ENCODE measurements around the gene DYNLRB2.

The DYNLRB2 gene

DNA sequence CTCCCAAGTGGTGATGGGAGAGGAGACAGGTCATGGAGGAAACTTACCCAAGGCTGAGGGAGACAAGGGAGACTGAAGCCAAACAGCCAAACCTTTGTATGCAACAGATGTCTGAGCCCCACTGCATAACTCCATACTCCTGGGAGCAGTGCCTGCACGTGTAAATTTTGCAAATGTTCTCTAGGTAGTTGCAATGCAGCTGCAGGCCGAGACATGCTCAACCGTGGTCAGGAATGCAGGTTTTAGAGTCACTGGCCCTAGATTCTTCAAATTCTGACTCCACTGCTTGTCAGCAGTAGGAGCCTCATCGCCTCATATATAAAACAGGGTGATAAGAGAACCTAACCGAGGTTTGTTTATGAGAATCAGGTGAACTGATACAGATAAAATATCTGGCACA lies 11.5 kb downstream of the DYNLRB2 start:
- DNase-seq (ENCODE audit: low read depth): no peak

GRCh38 chr16:80554033-80554432 lies 13.2 kb downstream of the DYNLRB2 start:
- no peak for DNase-seq (ENCODE audit: low read depth)

- no peak for DNase-seq (ENCODE audit: low read depth)
These were observed 15.7 kb downstream of the DYNLRB2 start for GRCh38 chr16:80556481-80556880.

GRCh38 chr16:80557037-80557436 lies 16.2 kb downstream of the DYNLRB2 start:
- no peak for DNase-seq (ENCODE audit: low read depth)

- no peak for DNase-seq (ENCODE audit: low read depth)
These were observed 18.6 kb downstream of the DYNLRB2 start for GRCh38 chr16:80559369-80559768.

DNA sequence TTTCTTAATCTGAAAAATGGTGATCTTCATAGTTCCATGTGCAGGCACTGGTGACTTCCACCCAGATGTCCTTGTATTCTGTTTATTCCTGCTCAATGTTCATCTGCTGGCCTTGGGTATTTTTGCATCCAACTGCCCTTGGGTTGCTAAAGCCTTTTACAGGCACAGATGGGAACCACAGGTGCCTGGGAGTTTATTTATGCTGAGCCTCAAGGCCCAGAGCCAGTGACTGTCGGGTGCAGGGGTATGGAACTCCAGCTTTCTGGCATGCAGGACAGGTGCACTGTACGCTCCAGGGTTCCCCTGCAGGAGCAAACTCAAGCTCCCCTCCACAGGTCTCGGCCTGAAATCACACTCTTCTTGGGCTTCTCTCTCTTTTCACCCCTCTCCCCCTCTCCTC lies 22.3 kb downstream of the DYNLRB2 start:
- DNase-seq (ENCODE audit: low read depth): no peak

DNA sequence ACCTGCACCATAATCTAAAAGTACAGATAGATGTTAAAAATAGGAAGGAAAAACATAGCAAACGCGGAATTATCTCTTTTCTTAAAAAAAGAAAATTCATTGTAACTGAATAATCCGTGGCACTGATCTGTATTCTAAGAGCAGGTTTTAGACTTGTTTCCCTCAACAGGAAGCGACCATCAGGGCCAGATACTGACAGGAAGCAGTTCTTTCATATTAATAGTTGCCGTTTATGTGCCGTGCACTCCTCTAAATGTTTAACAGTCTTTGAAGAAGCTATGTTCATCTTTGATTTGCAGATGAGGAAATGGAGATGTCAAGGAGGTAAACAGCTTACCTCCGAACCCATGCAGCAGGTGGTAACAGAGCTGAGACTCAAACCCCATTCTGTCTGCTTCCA lies 23.6 kb downstream of the DYNLRB2 start:
- no peak for DNase-seq (ENCODE audit: low read depth)

GRCh38 chr16:80569440-80570105 lies 28.8 kb downstream of the DYNLRB2 start:
- no peak for DNase-seq (ENCODE audit: low read depth)

- no peak for DNase-seq (ENCODE audit: low read depth)
These were observed 29.3 kb downstream of the DYNLRB2 start for GRCh38 chr16:80570106-80570478.

GRCh38 chr16:80573700-80574120 lies 32.9 kb downstream of the DYNLRB2 start:
- DNase-seq (ENCODE audit: low read depth): no peak

DNA sequence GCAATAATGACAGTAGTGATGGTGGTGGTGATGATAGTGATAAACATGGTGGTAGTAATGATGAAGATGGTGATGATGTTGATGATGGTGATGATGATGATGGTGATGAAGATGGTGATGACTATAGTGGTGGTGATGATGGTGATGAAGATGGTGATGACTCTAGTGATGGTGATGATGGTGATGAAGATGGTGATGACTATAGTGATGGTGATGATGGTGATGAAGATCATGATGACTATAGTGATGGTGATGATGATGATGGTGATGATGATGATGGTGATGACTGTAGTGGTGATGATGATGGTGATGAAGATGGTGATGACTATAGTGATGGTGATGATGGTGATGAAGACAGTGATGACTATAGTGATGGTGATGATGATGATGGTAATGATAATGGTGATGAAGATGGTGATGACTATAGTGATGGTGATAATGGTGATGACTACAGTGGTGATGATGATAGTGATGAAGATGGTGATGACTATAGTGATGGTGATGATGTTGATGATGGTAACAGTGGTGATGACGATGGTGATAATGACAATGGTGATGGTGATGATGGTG lies 35.6 kb downstream of the DYNLRB2 start:
- no peak for DNase-seq (ENCODE audit: low read depth)

GRCh38 chr16:80577485-80578280 lies 36.9 kb downstream of the DYNLRB2 start:
- DNase-seq (ENCODE audit: low read depth): no peak

- DNase-seq (ENCODE audit: low read depth): no peak
These were observed 39.5 kb downstream of the DYNLRB2 start for GRCh38 chr16:80580109-80580832.

DNA sequence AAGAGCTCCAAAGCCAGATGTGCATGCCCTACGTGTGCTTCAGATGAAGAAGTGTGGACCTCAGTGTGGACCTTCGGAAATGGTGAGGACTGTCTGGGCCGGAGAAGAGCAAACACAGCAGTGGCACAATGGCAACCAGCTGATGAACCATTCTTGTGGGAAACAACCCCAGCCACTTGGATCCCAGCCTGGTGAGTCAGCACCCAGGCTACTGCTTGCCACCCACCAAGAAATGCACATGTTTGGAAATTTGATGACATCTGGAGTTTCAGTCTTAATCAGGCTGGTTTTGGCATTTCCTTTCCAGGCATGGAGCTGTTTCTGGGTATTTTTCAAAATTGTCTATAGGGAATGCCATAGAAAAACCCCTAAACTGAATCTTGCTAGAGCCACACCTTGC lies 42.7 kb downstream of the DYNLRB2 start:
- DNase-seq (ENCODE audit: low read depth): no peak

DNA sequence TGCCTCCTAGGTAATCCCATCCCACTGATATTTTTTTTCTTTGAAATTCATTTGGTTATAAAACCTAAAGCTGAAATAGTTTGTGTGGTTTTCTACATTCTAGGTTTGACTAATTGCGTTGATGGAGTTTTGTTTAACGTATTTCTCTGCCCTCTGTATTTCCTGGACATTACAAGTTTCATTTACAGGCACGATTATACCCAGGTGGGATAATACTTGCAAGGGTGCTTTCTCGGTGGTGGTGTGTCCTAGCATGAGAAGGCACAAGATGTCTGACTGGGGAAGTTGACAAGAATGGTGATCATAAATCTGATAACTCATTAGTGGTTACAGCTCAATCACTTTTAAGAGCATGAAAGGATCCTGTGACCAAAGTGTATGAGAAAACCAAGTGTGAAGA lies 45.0 kb downstream of the DYNLRB2 start:
- DNase-seq (ENCODE audit: low read depth): no peak

GRCh38 chr16:80586476-80586875 lies 45.7 kb downstream of the DYNLRB2 start:
- DNase-seq (ENCODE audit: low read depth): no peak

DNA sequence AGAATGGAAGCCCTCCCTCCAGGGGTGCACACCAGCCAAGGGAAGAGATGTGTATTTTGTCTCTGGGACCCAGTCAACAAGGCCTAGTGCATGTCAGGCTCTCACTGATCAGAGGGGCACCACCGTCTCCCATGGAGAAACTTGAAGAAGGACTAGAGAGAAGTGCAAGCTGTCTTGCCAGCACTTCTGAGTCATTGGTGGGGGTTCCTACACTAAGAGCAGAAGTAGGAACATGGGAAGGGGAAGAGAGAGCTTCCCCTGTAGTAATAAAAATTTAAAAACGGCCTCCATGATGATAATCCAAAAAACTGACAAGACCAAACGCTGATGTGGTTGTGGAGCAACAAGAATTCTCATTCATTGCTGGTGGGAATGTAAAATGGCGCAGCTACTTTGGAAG lies 46.3 kb downstream of the DYNLRB2 start:
- DNase-seq (ENCODE audit: low read depth): no peak

- DNase-seq (ENCODE audit: low read depth): no peak
These were observed 50.5 kb downstream of the DYNLRB2 start for GRCh38 chr16:80591071-80591915.

GRCh38 chr16:80592273-80592672 lies 51.5 kb downstream of the DYNLRB2 start:
- DNase-seq (ENCODE audit: low read depth): no peak

GRCh38 chr16:80594756-80595155 lies 54.0 kb downstream of the DYNLRB2 start:
- DNase-seq (ENCODE audit: low read depth): no peak

- DNase-seq (ENCODE audit: low read depth): no peak
These were observed 55.9 kb downstream of the DYNLRB2 start for GRCh38 chr16:80596507-80597207.

All from fibroblast of the conjunctiva (primary cell).